HepG2 (cell line): ENCODE measurements around the gene STAT5A. TPM values are rescaled to one million over a fixed set of nuclear protein-coding genes. Genes with fewer than 3 reads are reported as not detected.

ENCODE experiments used
- ATAC-seq: fragments of 200-7000 bp; cut with Tn5 transposase; 3 replicates; pipeline ENCODE4 v1.9.1; 2020; ENCODE audit warnings: mild to moderate bottlenecking, moderate library complexity
- BruUV-seq: library from RNA; stranded (reverse); fragments of 400-500 nt; replicated peaks from 2 replicates; lab custom pipeline; 2021; lab: Mats Ljungman, UMichigan
- CTCF ChIA-PET: fragments of 300-600 bp; formaldehyde crosslinking; extraction: SDS; loops from one replicate; lab custom pipeline; 2021; ENCODE audit warnings: low total read pairs, inconsistent platforms, low intra/inter-chr PET ratio; lab: Yijun Ruan, JAX
- POLR2A ChIA-PET: fragments of 350-600 bp; sonication (Branson Sonifier 250); formaldehyde crosslinking; loops from one replicate; lab custom pipeline; 2020; ENCODE audit warnings: antibody characterized with exemption, inconsistent platforms; lab: Yijun Ruan, JAX
- DNase-seq: peaks from one replicate; pipeline ENCODE4 v3.0.0-alpha.2; 2015; ENCODE audit warnings: low spot score
- FAIRE-seq: peaks from 3 replicates; lab custom pipeline; 2011; peaks lifted over from hg19 to GRCh38; lab: Jason Lieb, UNC
- H2AFZ ChIP-seq: one replicate; pipeline ENCODE4 v1.6.1; 2011; ENCODE audit warnings: low read length, inconsistent platforms
- H3K27ac ChIP-seq: fragments of 300-600 bp; 3 replicates; pipeline ENCODE4 v1.8.0; 2011; ENCODE audit warnings: mixed run types, mild to moderate bottlenecking, mixed read lengths, low read length, inconsistent platforms; ENCODE audit not compliant: insufficient read depth; ENCODE audit errors: extremely low read length
- H3K27me3 ChIP-seq, 2 experiments: fragments of 200-600 bp in 1 of 2; 2 replicates in 1 of 2; 3 replicates in 1 of 2; pipeline versions ENCODE4 v1.6.0 to v1.8.0; 2011; ENCODE audit warnings: low read length in 2 of 2, mild to moderate bottlenecking in 2 of 2, moderate library complexity in 2 of 2, inconsistent platforms in 1 of 2; ENCODE audit not compliant: insufficient read depth in 2 of 2, control insufficient read depth in 1 of 2
- H3K36me3 ChIP-seq, 2 experiments: fragments of 200-600 bp in 1 of 2; replicated peaks in 1 of 2; 2 replicates in 1 of 2; 3 replicates in 1 of 2; pipeline versions ENCODE4 v1.5.1 to v1.8.0; 2011; ENCODE audit warnings: low read length in 2 of 2, inconsistent platforms in 1 of 2; ENCODE audit not compliant: insufficient read depth in 2 of 2, control insufficient read depth in 1 of 2
- H3K4me1 ChIP-seq: 2 replicates; pipeline ENCODE4 v1.5.1; 2012; ENCODE audit warnings: low read length, inconsistent platforms; ENCODE audit not compliant: insufficient read depth
- H3K4me2 ChIP-seq: 2 replicates; pipeline ENCODE4 v1.6.0; 2011; ENCODE audit warnings: low read depth, low read length, inconsistent platforms
- H3K4me3 ChIP-seq, 3 experiments: fragments of 200-600 bp in 1 of 3; sonication (generic), shearing (Covaris generic) in 1 of 3; replicated peaks in 1 of 3; 2 replicates each; pipeline ENCODE4 v1.5.1; 2011 to 2016; ENCODE audit warnings: low read length in 3 of 3, inconsistent platforms in 2 of 3, low read depth in 2 of 3, mild to moderate bottlenecking in 2 of 3, control low read depth in 1 of 3, mixed read lengths in 1 of 3; ENCODE audit not compliant: insufficient read depth in 1 of 3
- H3K79me2 ChIP-seq: one replicate; pipeline ENCODE4 v1.6.1; 2011; ENCODE audit warnings: low read length, inconsistent platforms; ENCODE audit not compliant: insufficient read depth
- H3K9ac ChIP-seq: 2 replicates; pipeline ENCODE4 v1.6.0; 2011; ENCODE audit warnings: mild to moderate bottlenecking, low read depth, low read length, inconsistent platforms; ENCODE audit not compliant: insufficient read depth
- H3K9me3 ChIP-seq: 2 replicates; pipeline ENCODE4 v1.5.1; 2012; ENCODE audit warnings: mild to moderate bottlenecking, low read length
- H4K20me1 ChIP-seq: 2 replicates; pipeline ENCODE4 v1.6.0; 2011; ENCODE audit warnings: inconsistent platforms, mild to moderate bottlenecking, low read length, moderate library complexity; ENCODE audit not compliant: insufficient read depth
- CREB1 ChIP-seq, 2 experiments: fragments of 450-650 bp in 1 of 2; IDR thresholded peaks; 2 replicates each; pipeline ENCODE4 v1.6.1; 2016 to 2017; ENCODE audit warnings: control low read depth in 1 of 2, mild to moderate bottlenecking in 1 of 2, missing compliant biosample characterization in 1 of 2, missing genetic modification characterization in 1 of 2
- FOXJ3 ChIP-seq: sonication (generic); formaldehyde crosslinking; IDR thresholded peaks from 2 replicates; pipeline ENCODE4 v1.4.0; 2020; ENCODE audit warnings: missing genetic modification reagents, mild to moderate bottlenecking, borderline replicate concordance
- GZF1 ChIP-seq: sonication (generic); formaldehyde crosslinking; IDR thresholded peaks from 2 replicates; pipeline ENCODE4 v1.5.1; 2020; ENCODE audit warnings: mild to moderate bottlenecking, missing genetic modification reagents
- ISL2 ChIP-seq: sonication (generic); formaldehyde crosslinking; IDR thresholded peaks from 2 replicates; pipeline ENCODE4 v1.5.0; 2020; ENCODE audit warnings: missing genetic modification reagents
- PHF21A ChIP-seq: sonication (generic); formaldehyde crosslinking; IDR thresholded peaks from 2 replicates; pipeline ENCODE4 v1.5.0; 2020; ENCODE audit warnings: mild to moderate bottlenecking, missing genetic modification reagents
- PRDM10 ChIP-seq: sonication (generic); formaldehyde crosslinking; IDR thresholded peaks from 2 replicates; pipeline ENCODE4 v1.4.0; 2020; ENCODE audit warnings: low read depth, missing genetic modification reagents
- TBX3 ChIP-seq: fragments of 450-650 bp; IDR thresholded peaks from 2 replicates; pipeline ENCODE4 v1.6.1; 2017; ENCODE audit warnings: antibody characterized with exemption, mild to moderate bottlenecking, inconsistent platforms, borderline replicate concordance
- TFDP2 ChIP-seq: sonication (generic); formaldehyde crosslinking; IDR thresholded peaks from 2 replicates; pipeline ENCODE4 v1.4.0; 2020; ENCODE audit warnings: missing genetic modification reagents
- YY1 ChIP-seq: IDR thresholded peaks from 2 replicates; pipeline ENCODE4 v1.6.1; 2011; ENCODE audit warnings: low read length, low read depth, moderate library complexity, mild to moderate bottlenecking; ENCODE audit not compliant: insufficient read depth, insufficient replicate concordance
- ZBTB2 ChIP-seq: sonication (generic); formaldehyde crosslinking; IDR thresholded peaks from 2 replicates; pipeline ENCODE4 v1.8.0; 2022; ENCODE audit warnings: low read depth, missing genetic modification reagents
- ZBTB26 ChIP-seq: IDR thresholded peaks from 2 replicates; pipeline ENCODE4 v1.6.1; 2016; ENCODE audit warnings: missing compliant biosample characterization, missing genetic modification reagents, borderline replicate concordance
- ZMYM3 ChIP-seq: sonication (generic); formaldehyde crosslinking; IDR thresholded peaks from 2 replicates; pipeline ENCODE4 v1.5.1; 2020; ENCODE audit warnings: mild to moderate bottlenecking, missing genetic modification reagents
- ZNF260 ChIP-seq: sonication (generic); formaldehyde crosslinking; IDR thresholded peaks from 2 replicates; pipeline ENCODE4 v1.4.0; 2020; ENCODE audit warnings: missing genetic modification reagents, low read depth, mild to moderate bottlenecking, borderline replicate concordance
- ZNF317 ChIP-seq: sonication (generic); formaldehyde crosslinking; IDR thresholded peaks from 2 replicates; pipeline ENCODE4 v1.5.0; 2020; ENCODE audit warnings: mild to moderate bottlenecking, missing genetic modification reagents
- ZNF414 ChIP-seq: sonication (generic); formaldehyde crosslinking; IDR thresholded peaks from 2 replicates; pipeline ENCODE4 v1.5.0; 2020; ENCODE audit warnings: missing genetic modification reagents
- WGBS: methylation state at CpG from one replicate; pipeline ENCODE4 v1.1.6; 2017; ENCODE audit warnings: low lambda C conversion rate; 5-methylcytosine and 5-hydroxymethylcytosine counted together
- in situ Hi-C: cut with HindIII; loops from 2 replicates; pipeline ENCODE4 v1.10.0; 2017; ENCODE audit warnings: low pct_unique_long_range_greater_than_20kb; ENCODE audit not compliant: extremely low pct_ligation_motif_present
- intact Hi-C: fragments of 100-400 bp; cut with micrococcal nuclease; formaldehyde crosslinking; loops from one replicate; pipeline ENCODE4 v1.10.0; 2022; ENCODE audit not compliant: unreplicated experiment
- polyA plus RNA-seq, 8 experiments: library from polyadenylated mRNA; depleted of rRNA in 3 of 8; stranded (reverse) in 7 of 8; unstranded in 1 of 8; fragments of >200 nt; fragmentation: Illumina TruSeq in 4 of 8; extraction: Trizol in 4 of 8; gene quantifications; 2 replicates each; pipeline versions ENCODE4 v1.2.1 to v1.2.3, GENCODE V29; 2011 to 2016; ENCODE audit warnings: low read depth in 4 of 8, missing spikeins in 1 of 8, mixed read lengths in 1 of 8; ENCODE audit not compliant: insufficient read depth in 1 of 8
- total RNA-seq, 5 experiments: library from RNA; depleted of rRNA; stranded (reverse); fragments of >200 nt; fragmentation: Illumina TruSeq; extraction: Trizol; gene quantifications; 2 replicates each; pipeline ENCODE4 v1.2.3, GENCODE V29; 2016; ENCODE audit warnings: low read depth in 1 of 5

The STAT5A gene
- total and polyA plus RNA-seq, 2 of the 13 experiments (the other 11 are each of a cell fraction or from before 2014, with no cell fraction given): 1.4 to 4.1 TPM

GRCh38 chr17:42290577-42290976 is 2.3 kb downstream of the STAT5A start (continued):
- TF ChIP-seq PRDM10 (no peak), ZMYM3 (0 out of 2 replicates have a peak, but pooled peaks have one; percentile 16), PHF21A (CRISPR knock-in tag) (no peak), ZNF317 (CRISPR knock-in tag) (no peak), TFDP2 (CRISPR knock-in tag) (no peak), ISL2 (CRISPR knock-in tag) (no peak)

GRCh38 chr17:42291129-42291528 is 2.8 kb downstream of the STAT5A start:
- TF ChIP-seq ZNF260 (CRISPR knock-in tag): no peak
- TF ChIP-seq ZBTB26 (CRISPR knock-in tag): no peak
- TF ChIP-seq ZNF317 (CRISPR knock-in tag): no peak
- TF ChIP-seq FOXJ3 (CRISPR knock-in tag): no peak
- no peak for TF ChIP-seq YY1
- TF ChIP-seq GZF1 (CRISPR knock-in tag): no peak
- TF ChIP-seq CREB1 (IDR thresholded peaks at IDR 0.05): no peak
- no peak for TF ChIP-seq CREB1 (CRISPR knock-in tag; IDR thresholded peaks at IDR 0.05)
- TF ChIP-seq ZNF414: no peak
- TF ChIP-seq ZBTB2 (CRISPR knock-in tag): no peak
- TF ChIP-seq TBX3: no peak
- TF ChIP-seq, all 625 proteins: peak for 0
- FAIRE-seq: no peak
- 95% methylated on average over 11 of the region's 11 CpGs for WGBS
- BruUV-seq: no TSS peak
- ATAC-seq: no peak
- no peak overlapping the region for H2AFZ ChIP-seq
- no peak overlapping the region for H3K4me3 ChIP-seq
- peaks cover 6 to 26% of the 10 kb centered on the region in 2 experiments; a peak in 4 of 5 replicates for H3K27me3 ChIP-seq
- H3K4me1 ChIP-seq: peaks cover 33% of the 10 kb centered on the region
- no peaks in the 10 kb centered on the region for H3K79me2 ChIP-seq
- H3K36me3 ChIP-seq: no peaks in the 10 kb centered on the region
- in situ Hi-C loops: no loop called here
- no peaks in the 10 kb centered on the region for H3K9me3 ChIP-seq
- ChIA-PET CTCF (no interaction called here), POLR2A (no interaction called here)
- no peaks in the 10 kb centered on the region for H4K20me1 ChIP-seq
- no peak overlapping the region for H3K27ac ChIP-seq
- no peak overlapping the region for H3K4me2 ChIP-seq
- no peak overlapping the region for H3K9ac ChIP-seq
- intact Hi-C loops: no loop called here
- DNase-seq: no peak
